ENCODE data around the gene TAGAP. TPM values are rescaled to one million over a fixed set of nuclear protein-coding genes. Genes with fewer than 3 reads are reported as not detected.
A peak's percentile ranks its signal among the peaks of the same experiment; 100 is the strongest.
"Not testable (repeated sequence)": the region's sequence is repeated elsewhere in the genome, so short reads cannot be mapped to it uniquely, and the experiment has no call there.

The TAGAP gene
- total RNA-seq, 2 donors from 2014 or later: 1.1 to 2.3 TPM

DNA sequence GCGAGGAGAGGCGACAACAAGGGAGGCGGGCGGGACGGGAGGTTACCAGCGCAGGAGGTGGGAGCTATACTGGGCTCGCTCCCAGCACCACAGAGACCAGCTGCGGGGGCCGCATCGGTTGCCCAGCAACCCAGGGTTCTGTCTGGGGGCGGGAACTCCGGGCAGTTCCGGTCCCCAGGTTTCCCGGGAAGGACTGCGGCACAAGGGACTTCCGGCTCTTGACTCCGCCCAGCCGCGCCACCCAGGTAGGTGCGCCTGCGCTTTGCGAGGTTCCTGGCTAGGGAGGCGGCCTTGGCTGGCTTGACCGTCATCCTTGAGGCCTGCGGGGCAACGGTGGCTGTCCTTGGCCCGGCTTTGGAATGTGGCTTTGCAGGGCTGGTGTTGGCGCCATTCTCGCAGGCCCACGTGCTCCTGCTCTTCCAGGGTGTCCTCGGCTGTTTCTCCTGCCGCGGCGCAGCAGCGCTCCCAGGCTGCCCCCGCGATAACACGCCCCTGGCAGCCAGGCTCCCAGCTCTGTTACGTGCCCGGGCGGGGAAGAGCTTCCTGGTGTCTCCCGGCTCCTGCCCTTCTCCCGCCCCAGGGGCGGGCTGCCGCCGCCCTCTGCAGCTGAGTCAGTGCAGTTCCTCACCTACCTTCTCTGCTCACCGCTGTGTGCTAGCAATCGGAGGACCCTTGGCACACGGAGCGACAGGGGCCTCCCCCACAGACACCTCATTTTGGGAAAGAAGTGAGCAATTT lies 45.0 kb downstream of the TAGAP start, which contains the start of gene RSPH3:
TSS of gene RSPH3 (minus strand) at position 537 of the 738 bp plus-strand sequence. CDS start 652 bp downstream, outside the sequence.
- Histone ChIP-seq H3K27me3 (no peaks in the 10 kb centered on the region), H3K4me1 (no peaks in the 10 kb centered on the region), H3K9me3 (no peaks in the 10 kb centered on the region), H3K27ac (peak within 1 kb of the TSS; percentile 82), H3K9ac (ENCODE audit: low read depth in 2 of 2, low read length in 2 of 2) (peak within 1 kb of the TSS; percentile 69 to 73), H3K36me3 (no peaks in the 10 kb centered on the region), H3K4me3 (peak within 1 kb of the TSS; percentile 83)
- TF ChIP-seq, protein P1, sequence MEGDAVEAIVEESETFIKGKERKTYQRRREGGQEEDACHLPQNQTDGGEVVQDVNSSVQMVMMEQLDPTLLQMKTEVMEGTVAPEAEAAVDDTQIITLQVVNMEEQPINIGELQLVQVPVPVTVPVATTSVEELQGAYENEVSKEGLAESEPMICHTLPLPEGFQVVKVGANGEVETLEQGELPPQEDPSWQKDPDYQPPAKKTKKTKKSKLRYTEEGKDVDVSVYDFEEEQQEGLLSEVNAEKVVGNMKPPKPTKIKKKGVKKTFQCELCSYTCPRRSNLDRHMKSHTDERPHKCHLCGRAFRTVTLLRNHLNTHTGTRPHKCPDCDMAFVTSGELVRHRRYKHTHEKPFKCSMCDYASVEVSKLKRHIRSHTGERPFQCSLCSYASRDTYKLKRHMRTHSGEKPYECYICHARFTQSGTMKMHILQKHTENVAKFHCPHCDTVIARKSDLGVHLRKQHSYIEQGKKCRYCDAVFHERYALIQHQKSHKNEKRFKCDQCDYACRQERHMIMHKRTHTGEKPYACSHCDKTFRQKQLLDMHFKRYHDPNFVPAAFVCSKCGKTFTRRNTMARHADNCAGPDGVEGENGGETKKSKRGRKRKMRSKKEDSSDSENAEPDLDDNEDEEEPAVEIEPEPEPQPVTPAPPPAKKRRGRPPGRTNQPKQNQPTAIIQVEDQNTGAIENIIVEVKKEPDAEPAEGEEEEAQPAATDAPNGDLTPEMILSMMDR (IDR thresholded peaks at IDR 0.05): no peak
- intact Hi-C loops (cut with DNase I): no loop called here
- DNase-seq: peak; percentile 97

DNA sequence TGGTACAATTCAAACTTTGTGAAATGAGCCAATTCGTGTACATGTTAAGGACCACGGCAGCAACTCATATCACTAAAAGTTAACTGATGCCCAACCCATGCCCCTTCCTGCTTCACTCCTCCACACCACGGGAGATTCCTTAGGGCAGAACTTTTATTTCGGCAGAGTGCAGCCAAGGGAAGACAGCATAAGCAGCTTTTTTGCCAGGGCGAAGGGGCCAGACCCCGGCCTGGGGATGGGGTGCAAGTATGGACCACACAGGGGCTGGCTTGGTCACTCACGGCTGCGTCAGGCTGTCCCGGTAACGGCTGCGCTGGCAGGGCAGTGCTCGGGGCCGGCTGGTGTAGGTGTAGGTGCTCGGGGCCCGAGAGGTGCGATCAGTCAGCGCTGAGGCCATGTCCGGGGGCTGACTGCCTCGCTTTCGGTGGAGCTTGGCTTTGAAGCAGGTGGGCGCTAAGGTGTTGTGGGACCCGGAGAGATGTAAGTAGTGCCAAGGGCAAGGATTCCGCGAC lies 45.6 kb downstream of the TAGAP start:
- H3K9ac ChIP-seq (ENCODE audit: low read depth in 2 of 2, low read length in 2 of 2): peak overlapping the region; percentile 69 to 73
- H3K4me1 ChIP-seq: no peaks in the 10 kb centered on the region
- H3K27me3 ChIP-seq: no peaks in the 10 kb centered on the region
- intact Hi-C loops (cut with DNase I): no loop called here
- TF ChIP-seq, protein P1 (IDR thresholded peaks at IDR 0.05): no peak
- H3K27ac ChIP-seq: peak overlapping the region; percentile 82
- H3K4me3 ChIP-seq: peak overlapping the region; percentile 83
- H3K36me3 ChIP-seq: no peaks in the 10 kb centered on the region
- no peaks in the 10 kb centered on the region for H3K9me3 ChIP-seq
- DNase-seq: no peak

DNA sequence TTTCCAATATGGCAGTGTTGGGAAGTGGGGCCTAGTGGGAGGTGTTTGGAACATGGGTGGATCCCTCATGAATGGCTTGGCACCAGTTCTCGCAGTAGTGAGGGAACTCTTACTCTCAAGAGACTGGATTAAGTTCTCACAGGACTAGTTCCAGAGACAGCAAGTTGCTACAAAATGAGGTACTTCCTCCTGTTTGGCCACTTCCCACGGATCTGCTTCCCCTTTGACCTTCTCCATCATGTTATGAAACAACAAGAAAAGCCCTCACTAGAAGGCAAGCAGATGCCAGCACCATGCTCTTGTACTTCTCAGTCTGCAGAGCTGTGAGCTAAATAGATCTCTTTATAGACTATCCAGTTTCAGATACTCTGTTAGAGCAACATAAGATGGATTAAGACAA lies 47.9 kb downstream of the TAGAP start:
- no peaks in the 10 kb centered on the region for H3K9me3 ChIP-seq
- DNase-seq: no peak
- H3K4me1 ChIP-seq: no peaks in the 10 kb centered on the region
- TF ChIP-seq, protein P1 (IDR thresholded peaks at IDR 0.05): no peak
- H3K4me3 ChIP-seq: no peak overlapping the region
- no peak overlapping the region for H3K27ac ChIP-seq
- intact Hi-C loops (cut with DNase I): no loop called here
- no peaks in the 10 kb centered on the region for H3K27me3 ChIP-seq
- no peak overlapping the region for H3K9ac ChIP-seq (ENCODE audit: low read depth in 2 of 2, low read length in 2 of 2)
- H3K36me3 ChIP-seq: no peaks in the 10 kb centered on the region

DNA sequence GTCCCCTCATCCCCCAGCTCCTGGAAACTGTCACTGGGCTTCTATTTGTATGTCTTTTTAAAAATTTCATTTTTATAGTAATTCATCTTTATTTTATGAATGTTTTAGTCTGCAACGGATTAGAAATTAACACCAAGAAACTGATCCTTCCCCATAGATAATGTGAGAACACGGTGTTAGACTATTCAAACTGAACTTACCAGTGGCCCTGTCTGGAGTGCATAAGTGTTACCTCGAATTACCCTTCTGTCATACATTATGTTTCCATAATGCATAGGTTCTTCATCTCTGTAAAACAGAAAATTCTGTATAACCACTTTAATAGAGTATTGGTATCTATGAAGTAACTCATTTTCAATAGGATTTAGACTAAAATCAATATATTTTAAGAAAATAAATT lies 51.2 kb downstream of the TAGAP start:
- no peak for DNase-seq
- TF ChIP-seq, protein P1 (IDR thresholded peaks at IDR 0.05): no peak
- Histone ChIP-seq H3K4me3 (no peak overlapping the region), H3K9me3 (no peaks in the 10 kb centered on the region), H3K27me3 (no peaks in the 10 kb centered on the region), H3K4me1 (no peaks in the 10 kb centered on the region), H3K9ac (ENCODE audit: low read depth in 2 of 2, low read length in 2 of 2) (no peak overlapping the region), H3K27ac (no peak overlapping the region), H3K36me3 (no peaks in the 10 kb centered on the region)
- intact Hi-C loops (cut with DNase I): no loop called here

DNA sequence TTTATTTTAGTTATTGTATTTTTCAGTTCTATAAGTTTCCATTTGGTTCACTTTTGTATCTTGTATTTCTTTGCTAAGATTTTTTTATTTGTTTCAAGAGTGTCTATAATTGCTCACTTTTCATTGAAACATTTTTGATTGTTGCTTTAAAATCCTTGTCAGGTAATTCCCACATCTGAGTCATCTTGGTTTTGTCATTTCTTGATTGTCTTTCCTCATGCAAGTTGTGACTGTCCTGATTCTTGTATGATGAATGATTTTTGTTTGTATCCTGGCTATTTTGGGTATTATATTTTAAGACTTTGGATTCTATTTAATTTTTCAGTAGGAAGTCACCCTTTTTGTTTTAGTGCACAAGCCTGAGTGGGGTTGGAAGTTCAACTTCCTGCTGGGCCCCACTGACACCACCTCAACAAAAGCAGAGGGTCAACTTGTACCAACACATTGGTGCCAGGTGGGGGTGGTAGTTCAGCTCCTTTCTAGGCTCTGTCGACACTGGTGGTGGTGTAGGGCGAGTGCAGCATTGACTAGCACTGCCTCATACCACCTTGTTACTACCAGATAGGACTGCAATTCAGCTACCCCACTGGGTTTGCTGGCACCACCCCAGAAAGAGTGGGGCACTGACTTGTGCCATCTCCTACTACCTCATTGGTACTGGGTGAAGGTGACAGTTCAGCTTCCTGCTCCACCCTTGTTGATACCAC lies 53.6 kb downstream of the TAGAP start:
- intact Hi-C loops (cut with DNase I): no loop called here

DNA sequence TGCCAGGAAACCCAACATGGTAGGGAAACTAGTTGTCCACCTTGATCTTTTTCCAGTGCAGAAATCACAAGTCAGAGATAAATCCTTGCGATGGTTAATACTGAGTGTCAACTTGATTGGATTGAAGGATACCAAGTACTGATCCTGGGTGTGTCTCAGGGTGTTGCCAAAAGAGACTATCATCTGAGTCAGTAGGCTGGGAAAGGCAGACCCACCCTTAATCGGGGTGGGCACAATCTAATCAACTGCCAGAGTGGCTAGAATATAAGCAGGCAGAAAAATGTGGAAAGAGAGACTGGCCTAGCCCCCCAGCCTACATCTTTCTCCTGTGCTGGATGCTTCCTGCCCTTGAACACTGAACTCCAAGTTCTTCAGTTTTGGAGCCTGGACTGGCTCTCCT lies 55.1 kb downstream of the TAGAP start:
- H3K9me3 ChIP-seq; H3K4me1 ChIP-seq; H3K36me3 ChIP-seq; H3K9ac ChIP-seq (ENCODE audit: low read depth in 2 of 2, low read length in 2 of 2); H3K4me3 ChIP-seq; H3K27me3 ChIP-seq; H3K27ac ChIP-seq; intact Hi-C loops (cut with DNase I); DNase-seq: not testable (repeated sequence)

More for the DNA sequence above, 53.6 kb downstream of the TAGAP start:
- no peaks in the 10 kb centered on the region for H3K4me1 ChIP-seq
- H3K9me3 ChIP-seq: no peaks in the 10 kb centered on the region
- DNase-seq: no peak
- no peak overlapping the region for H3K27ac ChIP-seq
- H3K27me3 ChIP-seq: no peaks in the 10 kb centered on the region
- no peak overlapping the region for H3K4me3 ChIP-seq
- TF ChIP-seq, protein P1 (IDR thresholded peaks at IDR 0.05): no peak
- no peak overlapping the region for H3K9ac ChIP-seq (ENCODE audit: low read depth in 2 of 2, low read length in 2 of 2)
- H3K36me3 ChIP-seq: no peaks in the 10 kb centered on the region
